ENCODE measurements around the gene METAP2.

DNA sequence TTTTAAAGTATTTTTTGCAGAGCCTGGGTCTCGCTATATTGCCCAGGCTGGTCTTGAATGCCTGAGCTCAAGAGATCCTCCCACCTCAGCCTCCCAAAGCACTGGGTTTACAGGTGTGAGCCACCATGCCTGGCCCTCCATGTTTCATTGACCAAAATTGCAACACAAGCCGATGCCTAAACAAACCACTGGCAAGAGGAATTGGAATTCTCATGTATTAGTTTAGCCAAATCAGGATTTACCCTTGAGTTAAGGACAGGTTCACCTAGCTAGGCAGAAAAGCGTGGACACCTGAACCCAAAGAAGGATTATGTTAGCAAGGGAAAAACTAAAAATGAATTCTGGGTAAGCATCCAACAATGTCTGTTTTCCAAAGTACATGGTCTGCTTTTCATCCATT, 14.6 kb upstream of the METAP2 start:
- TF ChIP-seq, protein P1, sequence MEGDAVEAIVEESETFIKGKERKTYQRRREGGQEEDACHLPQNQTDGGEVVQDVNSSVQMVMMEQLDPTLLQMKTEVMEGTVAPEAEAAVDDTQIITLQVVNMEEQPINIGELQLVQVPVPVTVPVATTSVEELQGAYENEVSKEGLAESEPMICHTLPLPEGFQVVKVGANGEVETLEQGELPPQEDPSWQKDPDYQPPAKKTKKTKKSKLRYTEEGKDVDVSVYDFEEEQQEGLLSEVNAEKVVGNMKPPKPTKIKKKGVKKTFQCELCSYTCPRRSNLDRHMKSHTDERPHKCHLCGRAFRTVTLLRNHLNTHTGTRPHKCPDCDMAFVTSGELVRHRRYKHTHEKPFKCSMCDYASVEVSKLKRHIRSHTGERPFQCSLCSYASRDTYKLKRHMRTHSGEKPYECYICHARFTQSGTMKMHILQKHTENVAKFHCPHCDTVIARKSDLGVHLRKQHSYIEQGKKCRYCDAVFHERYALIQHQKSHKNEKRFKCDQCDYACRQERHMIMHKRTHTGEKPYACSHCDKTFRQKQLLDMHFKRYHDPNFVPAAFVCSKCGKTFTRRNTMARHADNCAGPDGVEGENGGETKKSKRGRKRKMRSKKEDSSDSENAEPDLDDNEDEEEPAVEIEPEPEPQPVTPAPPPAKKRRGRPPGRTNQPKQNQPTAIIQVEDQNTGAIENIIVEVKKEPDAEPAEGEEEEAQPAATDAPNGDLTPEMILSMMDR (IDR thresholded peaks at IDR 0.05): no peak
- no peak for TF ChIP-seq ZFX (IDR thresholded peaks at IDR 0.05; ENCODE audit: borderline replicate concordance)

Data from 22Rv1 (cell line).